ENCODE data around the gene NUDT1. TPM values are rescaled to one million over a fixed set of nuclear protein-coding genes. Genes with fewer than 3 reads are reported as not detected.
A peak's percentile ranks its signal among the peaks of the same experiment; 100 is the strongest.

NUDT1 gene
- total RNA-seq, 1 donor from 2014 or later = 32.2 TPM

DNA sequence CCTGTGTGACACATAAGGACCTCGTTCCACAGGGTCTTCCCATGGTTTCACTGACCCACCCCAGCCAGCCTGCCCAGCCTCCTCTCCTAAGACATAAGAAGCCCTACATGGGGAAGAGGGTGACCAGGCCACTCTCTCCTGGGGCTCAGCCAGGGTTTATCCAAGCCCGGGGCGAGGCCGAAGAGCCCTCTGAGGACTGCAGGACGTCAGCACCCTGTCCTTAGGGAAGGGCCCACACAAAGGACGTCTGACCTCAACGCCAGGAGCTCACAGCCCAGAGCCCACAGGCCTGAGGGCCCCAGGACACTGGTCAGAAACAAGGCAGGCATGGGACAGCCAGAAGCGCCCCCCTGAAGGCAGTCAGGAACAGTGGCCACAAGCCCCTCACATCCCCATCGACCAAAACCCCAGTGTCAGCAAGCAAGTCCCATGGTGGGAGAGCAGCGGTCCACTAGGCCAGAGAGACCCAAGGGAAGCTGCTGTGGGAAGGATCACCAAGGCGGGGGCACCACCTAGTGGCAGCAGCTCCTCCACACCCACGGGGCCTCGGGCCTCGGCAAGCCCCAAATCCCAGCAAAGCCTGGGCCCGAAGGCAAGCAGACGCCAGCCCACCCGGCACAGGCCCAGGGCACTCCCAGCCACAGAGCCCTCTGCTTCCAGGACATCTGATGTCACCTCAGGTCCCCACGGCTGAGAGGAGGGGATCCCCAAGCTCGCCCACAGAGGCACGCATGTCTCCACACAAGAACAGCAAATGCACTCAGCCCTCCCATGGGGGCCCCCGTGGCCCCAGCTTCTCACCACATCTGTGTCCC lies 32.7 kb upstream of the NUDT1 start:
- H3K4me3 Mint-ChIP-seq = no peak overlapping the region
- DNase-seq (ENCODE audit: extremely low spot score, unreplicated experiment) = no peak
- no peaks in the 10 kb centered on the region for H3K27me3 Mint-ChIP-seq
- no peaks in the 10 kb centered on the region for H3K9me3 Mint-ChIP-seq
- TF ChIP-seq, protein P1, sequence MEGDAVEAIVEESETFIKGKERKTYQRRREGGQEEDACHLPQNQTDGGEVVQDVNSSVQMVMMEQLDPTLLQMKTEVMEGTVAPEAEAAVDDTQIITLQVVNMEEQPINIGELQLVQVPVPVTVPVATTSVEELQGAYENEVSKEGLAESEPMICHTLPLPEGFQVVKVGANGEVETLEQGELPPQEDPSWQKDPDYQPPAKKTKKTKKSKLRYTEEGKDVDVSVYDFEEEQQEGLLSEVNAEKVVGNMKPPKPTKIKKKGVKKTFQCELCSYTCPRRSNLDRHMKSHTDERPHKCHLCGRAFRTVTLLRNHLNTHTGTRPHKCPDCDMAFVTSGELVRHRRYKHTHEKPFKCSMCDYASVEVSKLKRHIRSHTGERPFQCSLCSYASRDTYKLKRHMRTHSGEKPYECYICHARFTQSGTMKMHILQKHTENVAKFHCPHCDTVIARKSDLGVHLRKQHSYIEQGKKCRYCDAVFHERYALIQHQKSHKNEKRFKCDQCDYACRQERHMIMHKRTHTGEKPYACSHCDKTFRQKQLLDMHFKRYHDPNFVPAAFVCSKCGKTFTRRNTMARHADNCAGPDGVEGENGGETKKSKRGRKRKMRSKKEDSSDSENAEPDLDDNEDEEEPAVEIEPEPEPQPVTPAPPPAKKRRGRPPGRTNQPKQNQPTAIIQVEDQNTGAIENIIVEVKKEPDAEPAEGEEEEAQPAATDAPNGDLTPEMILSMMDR (conservative IDR thresholded peaks at IDR 0.05) = peak; percentile 88
- H3K36me3 Mint-ChIP-seq = peaks cover 30% of the 10 kb centered on the region
- H3K27ac Mint-ChIP-seq = no peak overlapping the region
- H3K4me1 Mint-ChIP-seq (ENCODE audit: unreplicated experiment) = peaks cover 8% of the 10 kb centered on the region

DNA sequence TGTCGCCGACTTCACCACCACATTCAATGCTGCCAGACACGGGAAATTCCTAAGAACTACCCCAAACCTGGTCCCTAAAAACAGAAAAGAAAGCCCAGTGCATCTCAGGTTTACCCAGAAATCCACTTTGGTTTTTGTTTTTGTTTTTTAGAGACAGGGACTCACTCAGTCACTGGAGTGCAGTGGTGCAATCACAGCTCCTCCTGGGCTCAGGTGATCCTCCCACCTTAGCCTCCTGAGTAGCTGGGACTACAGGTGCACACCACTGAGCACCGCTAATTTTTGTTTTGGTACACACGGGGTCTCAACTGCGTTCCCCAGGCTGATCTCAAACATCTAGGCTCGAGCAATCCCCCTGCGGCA lies 32.1 kb upstream of the NUDT1 start:
- Mint-ChIP-seq H3K36me3 (peaks cover 30% of the 10 kb centered on the region), H3K27ac (no peak overlapping the region), H3K27me3 (no peaks in the 10 kb centered on the region), H3K4me3 (no peak overlapping the region), H3K9me3 (no peaks in the 10 kb centered on the region), H3K4me1 (ENCODE audit: unreplicated experiment) (peaks cover 5% of the 10 kb centered on the region)
- TF ChIP-seq, protein P1 (conservative IDR thresholded peaks at IDR 0.05) = no peak
- DNase-seq (ENCODE audit: extremely low spot score, unreplicated experiment) = no peak

DNA sequence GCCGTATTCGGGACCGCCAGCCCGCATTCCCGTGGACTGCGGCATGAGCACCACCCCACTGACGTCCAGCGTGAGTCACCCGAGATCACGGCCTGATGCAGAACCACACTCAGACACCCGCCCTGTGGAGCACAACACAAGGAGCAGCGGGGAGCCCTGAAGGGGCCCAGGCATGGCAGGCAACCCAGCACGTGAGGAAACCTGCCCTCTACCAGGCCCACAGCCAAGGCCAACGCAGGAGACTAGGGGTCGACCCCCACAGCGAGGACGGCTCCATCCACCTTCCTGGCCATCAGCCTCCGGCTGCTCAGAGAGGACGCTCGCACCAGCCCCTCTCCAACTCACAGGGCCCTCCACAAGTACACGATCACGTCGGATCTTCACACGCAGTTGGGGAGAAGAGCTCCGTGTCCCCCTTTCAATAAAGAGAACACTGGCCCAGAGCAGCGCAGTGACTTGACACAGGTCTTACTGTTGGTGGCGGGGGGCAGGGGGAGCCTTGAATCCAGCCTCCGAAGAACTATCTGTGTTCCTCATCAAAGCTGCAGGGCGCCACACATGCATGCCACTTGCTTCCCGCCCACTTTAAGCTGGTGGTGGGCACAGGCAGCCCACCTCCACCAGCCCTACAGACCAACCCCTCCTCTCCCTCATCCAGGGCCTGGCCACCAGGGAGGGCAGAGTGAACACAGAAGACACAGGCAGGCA lies 31.3 kb upstream of the NUDT1 start:
- no peak for DNase-seq (ENCODE audit: extremely low spot score, unreplicated experiment)
- H3K4me1 Mint-ChIP-seq (ENCODE audit: unreplicated experiment) = no peaks in the 10 kb centered on the region
- no peak overlapping the region for H3K4me3 Mint-ChIP-seq
- H3K9me3 Mint-ChIP-seq = no peaks in the 10 kb centered on the region
- no peaks in the 10 kb centered on the region for H3K27me3 Mint-ChIP-seq
- no peak overlapping the region for H3K27ac Mint-ChIP-seq
- TF ChIP-seq, protein P1 (conservative IDR thresholded peaks at IDR 0.05) = no peak
- peaks cover 35% of the 10 kb centered on the region for H3K36me3 Mint-ChIP-seq

DNA sequence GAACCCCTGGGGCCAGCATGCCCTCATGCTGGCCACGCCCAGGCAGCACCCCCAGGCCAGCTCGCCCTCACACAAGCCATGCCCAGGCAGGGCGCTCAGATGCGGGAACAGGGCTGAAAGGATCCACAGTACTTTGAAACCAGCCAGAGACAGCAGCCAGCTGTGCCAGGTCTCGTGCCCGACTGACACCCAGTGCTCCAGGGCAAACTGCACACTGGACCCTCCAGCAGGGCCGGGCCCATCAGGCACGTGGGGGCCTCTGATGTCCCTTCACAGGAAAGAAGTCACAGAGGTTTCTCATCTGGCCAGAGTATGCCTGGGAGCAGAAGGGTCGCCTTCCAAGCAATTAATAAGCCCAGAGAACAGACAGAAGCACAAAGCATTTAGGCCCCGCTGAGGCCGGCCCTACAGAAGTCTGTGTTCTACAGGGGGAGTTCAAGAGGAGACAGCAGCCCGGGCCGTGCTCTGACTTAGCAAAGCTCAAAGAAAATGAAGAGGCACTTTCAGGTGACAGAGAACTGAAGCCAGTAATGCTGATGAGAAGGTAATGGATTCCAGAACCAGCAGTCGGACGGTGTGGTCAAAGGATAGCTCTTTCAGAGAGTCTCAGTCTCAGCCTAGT lies 30.7 kb upstream of the NUDT1 start:
- peaks cover 41% of the 10 kb centered on the region for H3K36me3 Mint-ChIP-seq
- H3K4me1 Mint-ChIP-seq (ENCODE audit: unreplicated experiment) = no peaks in the 10 kb centered on the region
- TF ChIP-seq, protein P1 (conservative IDR thresholded peaks at IDR 0.05) = no peak
- no peaks in the 10 kb centered on the region for H3K27me3 Mint-ChIP-seq
- no peak for DNase-seq (ENCODE audit: extremely low spot score, unreplicated experiment)
- no peak overlapping the region for H3K4me3 Mint-ChIP-seq
- H3K27ac Mint-ChIP-seq = no peak overlapping the region
- no peaks in the 10 kb centered on the region for H3K9me3 Mint-ChIP-seq

DNA sequence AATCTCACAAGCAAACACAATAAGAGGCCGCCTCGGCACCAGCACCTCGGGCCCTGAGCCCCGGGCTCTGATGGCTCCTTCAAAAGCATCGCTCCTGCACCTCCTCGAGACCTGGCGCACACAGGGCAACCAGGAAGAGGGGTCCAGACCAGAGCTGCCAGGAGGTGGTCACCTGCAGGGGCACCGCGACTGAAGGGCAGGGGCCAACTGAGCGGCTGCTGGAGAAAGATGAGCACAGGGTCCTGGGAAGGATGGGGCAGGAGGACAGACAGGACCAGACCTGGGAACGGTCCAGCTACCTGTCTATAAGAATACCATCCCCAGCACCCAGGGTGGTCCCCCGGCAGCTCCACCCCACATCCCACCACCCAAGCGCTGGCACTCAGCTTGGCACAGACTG lies 30.1 kb upstream of the NUDT1 start:
- H3K27me3 Mint-ChIP-seq = no peaks in the 10 kb centered on the region
- H3K9me3 Mint-ChIP-seq = no peaks in the 10 kb centered on the region
- H3K36me3 Mint-ChIP-seq = peaks cover 43% of the 10 kb centered on the region
- H3K4me3 Mint-ChIP-seq = no peak overlapping the region
- TF ChIP-seq, protein P1 (conservative IDR thresholded peaks at IDR 0.05) = no peak
- DNase-seq (ENCODE audit: extremely low spot score, unreplicated experiment) = no peak
- no peak overlapping the region for H3K27ac Mint-ChIP-seq
- no peaks in the 10 kb centered on the region for H3K4me1 Mint-ChIP-seq (ENCODE audit: unreplicated experiment)
